Pons (tissue), 1 donor: ENCODE results near the gene GDI2.
"Not testable (repeated sequence)": the region's sequence is repeated elsewhere in the genome, so short reads cannot be mapped to it uniquely, and the experiment has no call there.

Experiments used
- DNase-seq: peaks from one replicate; pipeline ENCODE4 v3.0.0-alpha.2; 2016; ENCODE audit warnings: low spot score

GDI2 gene

DNA sequence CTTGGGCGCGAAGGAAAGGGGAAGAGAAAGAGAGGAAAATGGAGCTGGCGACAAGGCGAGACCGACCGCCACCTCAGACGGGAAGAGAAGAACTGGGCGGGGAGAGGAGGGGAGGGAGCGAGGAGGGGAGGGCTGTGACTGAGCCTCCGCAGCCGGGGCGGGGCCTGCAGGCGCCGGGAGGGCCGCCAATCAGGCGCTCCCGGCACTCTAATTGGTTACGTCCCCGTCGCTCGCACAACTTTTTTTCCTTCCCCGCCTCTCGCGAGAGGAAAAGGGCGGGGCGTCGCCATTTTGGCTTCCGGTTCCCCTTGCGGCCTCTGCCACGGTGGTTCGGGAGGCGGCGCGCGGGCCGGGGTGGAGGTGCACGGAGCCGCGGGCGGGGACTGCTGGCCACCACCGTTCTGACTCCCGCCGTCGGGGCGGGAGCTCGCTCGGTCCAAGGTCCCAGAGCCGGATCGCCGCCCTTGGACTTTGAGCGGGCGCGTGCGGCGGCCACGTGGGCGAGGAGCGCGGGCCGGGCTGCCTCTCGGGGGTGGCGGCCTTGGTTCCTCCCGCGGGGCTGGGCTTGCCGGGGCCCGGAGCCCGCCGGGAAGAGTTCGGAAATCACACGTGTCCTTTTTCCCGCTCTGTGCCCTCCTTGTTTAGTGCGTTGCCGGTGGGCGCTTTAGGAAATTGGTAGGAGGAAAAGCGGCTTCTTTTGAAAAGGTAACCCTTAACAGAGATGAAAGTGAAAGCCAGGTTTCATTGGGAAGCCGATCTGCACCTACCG, at the start of gene GDI2:
Gene GDI2 (minus strand): TSS at position 94 of the 769 bp plus-strand sequence. CDS start 176 bp downstream, outside the sequence.
- peak; percentile 97 for DNase-seq

DNA sequence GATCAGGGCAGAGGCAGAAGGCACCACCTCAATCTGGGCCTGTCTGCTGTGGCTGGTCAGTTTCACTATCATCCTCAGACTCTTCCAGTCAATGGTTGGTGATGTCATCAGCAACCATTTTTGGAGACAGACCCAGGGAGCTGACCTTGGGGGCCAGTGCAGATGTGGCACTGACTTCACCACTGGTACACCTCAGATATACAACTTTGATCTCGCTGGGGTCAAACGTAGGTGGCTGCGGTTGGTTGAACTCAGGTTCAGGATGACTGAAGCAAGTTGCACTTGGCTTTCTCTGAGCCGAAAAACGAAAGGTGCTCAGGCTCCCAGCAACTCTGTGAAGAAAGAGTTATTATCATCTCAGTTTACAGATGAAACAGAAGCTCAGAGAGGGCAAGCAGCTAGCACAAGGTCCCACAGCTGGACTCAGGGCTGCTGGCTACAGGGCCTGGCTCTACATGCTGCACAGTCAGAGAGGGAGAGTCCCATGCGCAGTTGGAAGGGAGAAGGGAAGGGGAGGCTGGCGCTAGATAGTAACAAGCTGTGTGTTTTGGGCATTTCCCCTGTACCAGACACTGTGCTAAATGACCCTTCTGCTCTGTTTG, 49.2 kb upstream of the GDI2 start:
- no peak for DNase-seq

DNA sequence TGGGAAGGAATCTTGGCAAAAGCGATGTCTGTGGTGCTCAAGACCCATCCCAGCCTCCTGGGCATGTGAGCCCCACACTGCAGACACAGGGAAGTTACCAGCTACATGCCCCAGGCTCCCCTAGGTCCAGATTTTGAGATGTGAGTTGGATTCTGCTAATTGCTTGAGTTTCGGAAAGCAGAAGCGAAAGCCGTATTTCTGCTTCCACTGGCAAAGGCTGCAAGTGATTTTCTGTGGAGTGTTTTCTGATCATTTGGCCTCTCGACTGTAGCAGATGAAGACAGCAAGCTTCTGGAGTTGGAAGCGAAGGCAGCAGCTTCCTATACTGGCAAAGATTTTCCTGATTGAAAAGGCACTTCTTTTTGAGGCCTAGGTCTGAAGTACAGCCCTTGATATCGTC, 46.8 kb upstream of the GDI2 start:
- DNase-seq: peak; percentile 39

DNA sequence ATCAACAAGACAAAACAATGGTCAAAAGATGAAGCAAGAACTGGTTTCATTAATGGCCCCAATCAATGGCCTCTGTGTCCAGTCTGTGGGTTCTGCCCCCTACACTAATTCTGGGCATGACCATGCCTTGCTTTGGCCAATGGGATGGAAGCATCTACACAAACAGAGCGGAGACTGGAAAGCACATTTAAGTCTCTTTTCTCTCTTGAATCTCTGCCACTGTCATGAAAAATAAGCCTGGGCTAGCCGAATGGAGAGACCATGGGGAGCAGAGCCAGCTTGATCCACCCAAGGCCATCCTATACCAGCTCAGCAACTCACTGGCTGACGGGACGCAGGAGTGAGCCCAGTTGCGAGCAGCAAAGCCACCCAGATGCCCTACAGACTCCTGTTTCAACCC, 45.6 kb upstream of the GDI2 start:
- peak; percentile 97 for DNase-seq

DNA sequence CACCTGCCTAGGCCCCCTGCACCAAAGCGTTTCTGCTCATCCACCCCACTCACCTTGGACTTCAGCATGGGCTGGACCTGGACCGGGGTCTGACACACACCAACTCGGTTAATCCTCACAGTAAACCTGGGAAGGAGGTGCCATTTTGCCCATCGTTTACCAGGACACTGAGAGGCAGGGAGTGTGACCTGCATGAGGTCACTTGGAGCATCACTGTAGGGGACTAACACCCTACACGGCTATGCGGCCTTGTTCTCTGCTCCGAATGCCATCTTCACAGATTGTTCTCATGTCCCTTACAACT, 43.4 kb upstream of the GDI2 start:
- DNase-seq: no peak

DNA sequence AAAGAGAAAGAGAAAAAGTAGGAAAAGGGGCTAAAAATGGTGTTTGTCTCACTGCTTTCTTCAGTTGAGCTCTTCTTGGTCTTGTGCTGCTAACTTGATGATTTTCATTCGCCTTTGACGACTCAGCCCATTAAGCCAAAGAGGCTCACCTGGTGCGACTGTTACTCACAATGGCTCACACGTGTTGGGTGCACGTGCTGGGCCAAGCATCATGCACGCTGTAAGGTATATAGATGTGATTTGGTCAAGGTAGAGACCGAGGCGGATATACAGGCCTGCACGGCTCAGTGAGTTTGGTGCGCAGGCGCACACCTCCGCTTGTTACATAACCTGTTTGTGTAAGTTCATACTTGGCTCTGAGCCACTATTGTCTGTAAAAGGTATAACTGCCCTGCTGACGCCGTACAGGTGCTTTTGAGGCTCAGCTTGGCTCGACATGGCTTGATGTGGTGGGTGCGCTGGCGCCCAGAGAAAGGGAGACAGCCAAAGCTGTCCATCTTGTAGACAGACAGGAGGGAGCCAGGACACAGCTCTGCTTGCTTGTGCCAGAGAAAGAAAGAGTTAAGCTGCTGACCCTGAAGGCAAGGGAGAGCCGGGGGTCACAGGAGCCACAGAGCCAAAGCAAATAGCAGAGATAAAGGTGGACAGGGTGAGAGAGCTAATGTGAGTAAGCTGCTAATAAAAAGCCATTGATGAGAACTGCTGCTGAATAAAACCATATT, 42.9 kb upstream of the GDI2 start:
- no peak for DNase-seq

DNA sequence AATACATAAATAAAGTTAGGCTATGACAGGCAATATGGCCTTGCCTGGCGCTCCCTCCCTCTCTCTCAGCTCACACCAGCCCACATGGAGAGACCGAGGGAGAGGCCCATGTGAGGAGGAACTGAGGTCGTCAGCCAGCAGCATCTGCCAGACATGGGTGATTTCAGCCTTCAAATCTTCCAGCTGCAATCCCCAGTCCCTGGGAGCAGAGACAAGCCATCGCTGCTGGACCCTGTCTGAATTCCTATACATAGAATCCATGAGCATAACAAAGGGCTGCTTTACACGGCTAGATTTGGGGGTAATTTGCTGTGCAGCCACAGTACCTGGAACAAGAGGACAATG, 40.9 kb upstream of the GDI2 start:
- no peak for DNase-seq

DNA sequence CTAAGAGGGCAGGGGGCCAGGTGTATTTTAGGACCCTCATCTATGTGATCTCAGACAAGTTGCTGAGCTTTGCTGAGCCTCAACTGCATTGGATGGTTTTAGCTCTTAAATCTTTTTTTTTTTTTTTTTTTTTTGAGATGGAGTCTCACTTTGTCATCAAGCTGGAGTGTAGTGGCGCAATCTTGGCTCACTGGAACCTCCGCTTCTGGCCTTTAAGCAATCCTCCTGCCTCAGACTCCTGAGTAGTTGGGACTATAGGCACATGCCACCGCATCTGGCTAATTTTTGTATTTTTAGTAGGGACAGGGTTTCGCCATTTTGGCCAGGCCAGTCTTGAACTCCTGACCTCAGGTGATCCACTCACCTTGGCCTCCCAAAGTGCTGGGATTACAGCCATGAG, 33.4 kb upstream of the GDI2 start:
- not testable (repeated sequence) for DNase-seq

GRCh38 chr10:5844345-5845055, 31.3 kb upstream of the GDI2 start:
- DNase-seq: no peak

GRCh38 chr10:5843686-5844344, 30.6 kb upstream of the GDI2 start:
- no peak for DNase-seq

DNA sequence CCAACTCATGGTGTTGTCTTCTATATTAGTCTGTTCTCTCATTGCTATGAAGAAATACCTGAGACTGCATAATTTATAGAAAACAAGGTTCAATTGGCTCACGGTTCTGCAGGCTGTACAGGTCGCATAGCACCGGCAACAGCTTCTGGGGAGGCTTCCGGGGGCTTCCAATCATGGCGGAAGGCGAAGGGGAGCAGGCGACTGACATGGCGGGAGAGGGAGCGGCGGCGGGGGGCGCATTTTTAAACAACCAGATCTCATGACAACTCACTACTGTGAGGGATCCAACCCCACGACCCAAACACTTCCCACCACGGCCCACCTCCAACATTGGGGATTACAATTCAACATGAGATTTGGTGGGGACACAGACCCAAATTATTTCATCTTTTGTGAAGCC, 28.7 kb upstream of the GDI2 start:
- no peak for DNase-seq

DNA sequence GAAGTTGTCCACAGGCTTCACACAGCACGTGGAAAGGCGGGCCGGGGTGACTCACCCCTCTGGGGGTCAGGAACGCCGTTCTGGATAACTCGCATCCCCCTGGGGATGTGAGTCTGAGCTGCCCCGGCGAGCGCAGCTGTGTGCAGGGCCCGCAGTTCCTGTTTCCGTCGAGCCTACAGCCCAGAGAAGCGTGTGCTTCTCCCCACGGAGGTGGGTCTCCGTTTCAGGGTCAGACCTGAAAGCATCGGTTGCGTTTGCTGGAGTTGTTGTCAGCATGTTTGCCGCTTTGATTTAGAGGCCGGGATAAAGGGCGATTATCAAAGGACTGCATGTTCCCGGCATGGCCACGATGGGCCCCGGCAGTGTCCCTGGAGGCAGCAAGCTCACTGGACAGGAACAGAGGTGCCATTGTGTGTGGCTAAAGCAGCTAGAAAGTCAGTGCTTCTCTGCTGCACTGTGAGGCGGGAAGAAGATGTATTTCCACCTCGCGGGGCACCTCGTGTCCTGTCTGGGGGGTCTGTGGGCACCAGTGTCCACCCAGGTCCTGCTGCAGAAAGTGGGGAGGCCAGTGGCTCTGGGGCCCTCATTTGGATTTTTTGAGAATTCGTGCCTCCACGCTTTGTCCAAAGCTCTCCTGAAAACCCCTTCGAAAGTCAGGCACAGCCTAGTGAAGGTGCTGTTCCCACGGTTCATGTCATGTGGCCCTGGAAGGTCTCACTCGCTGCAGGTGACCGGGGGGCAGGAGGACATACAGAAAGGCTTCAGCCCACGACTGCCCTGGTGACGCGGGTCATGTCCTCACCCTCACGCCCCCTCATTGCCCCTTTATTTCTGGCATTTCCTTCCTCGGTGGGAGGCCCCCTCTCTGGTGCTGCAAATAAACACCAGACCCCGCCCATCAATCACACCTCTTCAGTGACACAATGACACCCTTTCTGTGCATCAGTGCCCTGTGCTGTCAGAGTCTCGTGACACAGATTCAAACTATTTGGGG, 27.4 kb upstream of the GDI2 start:
- DNase-seq: peak; percentile 88

- DNase-seq: not testable (repeated sequence)
Observed at GRCh38 chr10:5836181-5836580, 22.9 kb upstream of the GDI2 start.

DNA sequence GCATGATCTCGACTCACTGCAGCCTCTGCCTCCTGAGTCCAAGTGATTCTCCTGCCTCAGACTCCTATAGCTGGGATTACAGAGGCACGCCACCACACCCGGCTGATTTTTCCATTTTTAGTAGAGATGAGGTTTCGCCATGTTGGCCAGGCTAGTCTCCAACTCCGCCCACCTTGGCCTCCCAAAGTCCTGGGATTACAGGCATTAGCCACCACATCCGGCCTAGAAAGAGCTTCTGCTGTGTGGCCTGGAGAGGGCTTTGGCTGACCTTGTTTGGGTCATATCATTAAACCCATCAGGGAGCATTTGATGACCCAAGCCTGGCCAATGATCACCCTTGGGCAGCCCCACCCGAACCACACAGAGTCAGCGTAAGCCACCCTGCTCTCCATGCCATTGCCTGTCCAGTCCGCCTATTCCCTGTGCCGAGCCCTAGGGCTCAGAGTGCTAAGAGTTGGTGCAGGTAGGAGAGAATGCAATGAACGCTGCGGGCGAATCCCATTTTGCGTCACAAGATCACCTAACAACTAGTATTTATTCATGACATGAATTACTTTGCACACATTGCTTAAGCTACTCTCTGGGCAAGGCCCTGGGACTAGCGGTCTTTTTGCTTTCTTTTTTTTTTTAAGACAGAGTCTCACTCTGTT, 22.3 kb upstream of the GDI2 start:
- DNase-seq: no peak

GRCh38 chr10:5833814-5834213, 20.6 kb upstream of the GDI2 start:
- no peak for DNase-seq

DNA sequence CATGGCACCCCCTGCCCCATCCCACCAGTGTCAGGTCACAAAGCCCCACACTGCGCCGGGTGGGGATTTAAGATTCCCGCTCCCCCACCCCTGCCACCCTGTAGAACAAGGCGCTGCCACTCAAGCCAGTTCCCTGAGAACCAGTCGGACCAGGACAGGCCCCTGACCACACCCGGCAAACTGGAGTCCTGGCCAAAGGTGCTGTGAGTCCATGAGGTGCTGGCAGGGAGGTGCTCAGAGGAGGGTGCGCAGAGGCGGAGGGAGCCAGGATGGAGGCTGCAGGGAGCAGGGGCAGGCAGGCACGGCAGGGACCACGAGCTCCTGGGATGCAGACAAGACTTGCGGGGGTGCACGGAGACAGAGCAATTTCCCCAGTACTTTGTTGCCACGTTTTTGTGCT, 19.7 kb upstream of the GDI2 start:
- no peak for DNase-seq

- no peak for DNase-seq
Observed at GRCh38 chr10:5831446-5831782, 18.2 kb upstream of the GDI2 start.

GRCh38 chr10:5830629-5831445, 17.6 kb upstream of the GDI2 start:
- no peak for DNase-seq

GRCh38 chr10:5829267-5829666, 16.0 kb upstream of the GDI2 start:
- no peak for DNase-seq

GRCh38 chr10:5828725-5829124, 15.5 kb upstream of the GDI2 start:
- DNase-seq: no peak
